GM19463 (cell line): Measurements from ENCODE around the gene TEDC1.

Source experiments
- ATAC-seq: cut with Tn5 transposase; IDR thresholded peaks from one replicate; pipeline ENCODE4 v1.9.1; 2021; ENCODE audit warnings: mild to moderate bottlenecking, moderate library complexity; ENCODE audit not compliant: unreplicated experiment

Gene TEDC1

GRCh38 chr14:105490572-105491365 is at the start of gene TEDC1:
Gene TEDC1 (plus strand): TSS chr14:105491246. CDS start chr14:105491376, 130 bp downstream.
- ATAC-seq = peak; percentile 64

DNA sequence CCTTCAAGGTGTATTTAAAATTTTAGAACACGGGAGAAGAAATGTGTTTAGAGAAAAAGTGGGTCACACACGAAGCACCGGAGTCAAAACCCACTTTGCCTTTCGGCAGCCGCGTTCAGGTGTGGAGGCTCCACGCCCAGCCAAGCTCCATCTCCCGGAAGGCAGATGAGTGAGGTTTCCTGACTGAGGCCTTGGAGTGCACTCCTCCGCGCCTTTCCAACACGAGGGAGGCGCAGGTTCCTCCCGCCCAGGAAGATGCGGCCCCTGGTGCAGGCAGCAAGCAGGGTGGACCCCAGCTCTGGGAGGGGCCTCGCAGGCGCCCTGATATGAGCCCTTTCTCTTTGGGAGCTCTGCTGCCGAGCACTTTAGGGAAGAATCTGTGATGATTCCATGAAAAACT is 48.9 kb upstream of the TEDC1 start:
- ATAC-seq = no peak

- no peak for ATAC-seq
Measured at GRCh38 chr14:105442834-105443233, 48.2 kb upstream of the TEDC1 start.

- ATAC-seq = no peak
Measured at GRCh38 chr14:105444859-105445258, 46.2 kb upstream of the TEDC1 start.

DNA sequence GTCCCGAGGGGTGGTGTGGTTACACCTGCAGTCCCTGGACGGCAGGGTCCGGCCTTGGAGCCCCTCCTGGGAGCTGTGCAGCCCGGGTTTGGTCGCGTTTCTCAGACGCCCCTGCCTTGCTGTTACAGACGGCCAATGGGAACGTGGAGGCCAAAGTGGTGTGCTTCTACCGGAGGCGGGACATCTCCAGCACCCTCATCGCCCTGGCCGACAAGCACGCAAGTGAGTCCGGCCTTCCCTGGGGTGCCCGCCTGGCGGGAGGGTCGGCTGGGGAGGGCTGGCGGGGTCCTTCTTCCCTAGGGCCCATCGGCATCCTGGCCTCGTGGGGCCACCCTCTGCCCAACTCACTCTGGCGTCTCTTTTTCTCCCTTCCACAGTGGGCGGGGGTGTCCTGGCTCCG is 45.8 kb upstream of the TEDC1 start:
- ATAC-seq = no peak

DNA sequence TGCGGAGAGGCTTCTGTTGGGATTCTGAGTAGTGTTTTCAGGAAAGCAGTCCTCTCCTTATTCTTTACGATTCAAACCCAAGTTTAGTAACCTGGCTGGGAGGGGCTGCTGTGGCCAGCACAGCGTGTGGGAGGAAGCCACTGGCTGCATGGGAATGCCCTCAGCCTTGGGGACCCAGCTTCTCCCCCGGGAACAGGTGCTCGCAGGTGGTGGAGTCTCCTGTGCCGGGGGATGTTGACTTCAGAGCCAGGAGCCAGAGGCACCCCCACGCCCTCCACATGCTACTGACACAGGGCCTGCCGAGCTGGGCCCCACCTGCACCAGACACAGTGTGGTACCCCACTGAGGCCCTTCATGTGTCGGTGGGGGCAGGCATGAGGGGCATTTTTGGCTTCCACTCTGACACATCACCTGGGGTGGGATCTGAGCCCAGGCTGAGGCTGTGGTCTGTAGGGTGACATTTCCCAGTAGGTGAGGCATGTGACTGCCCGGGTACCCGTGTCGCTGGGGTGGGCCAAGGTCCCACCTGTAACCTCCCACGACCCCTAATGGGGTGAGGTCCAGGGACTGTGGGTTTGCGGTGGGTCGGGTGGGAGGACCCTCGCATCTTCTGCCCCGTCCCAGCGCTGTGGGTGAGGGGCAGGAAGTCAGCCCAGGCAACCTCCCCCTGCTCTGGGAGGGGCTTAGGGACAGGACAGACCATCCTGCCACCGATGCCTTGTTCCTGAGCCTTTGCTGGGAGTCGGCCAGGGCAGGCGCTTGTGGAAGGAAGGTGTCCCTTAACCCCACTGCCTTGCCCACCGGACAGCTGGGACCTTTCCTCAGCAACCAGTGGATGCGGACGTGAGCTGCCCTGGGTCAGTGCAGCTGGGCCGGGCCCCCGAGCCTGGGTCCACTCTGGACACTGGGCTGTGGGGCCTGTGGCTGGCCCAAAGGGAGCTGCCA is 44.9 kb upstream of the TEDC1 start:
- no peak for ATAC-seq

GRCh38 chr14:105446971-105447370 is 44.1 kb upstream of the TEDC1 start:
- no peak for ATAC-seq

GRCh38 chr14:105447651-105448640 is 43.1 kb upstream of the TEDC1 start:
- ATAC-seq = no peak

GRCh38 chr14:105448706-105449111 is 42.3 kb upstream of the TEDC1 start:
- peak; percentile 58 for ATAC-seq

- ATAC-seq = no peak
Measured at GRCh38 chr14:105449276-105450122, 41.5 kb upstream of the TEDC1 start.

DNA sequence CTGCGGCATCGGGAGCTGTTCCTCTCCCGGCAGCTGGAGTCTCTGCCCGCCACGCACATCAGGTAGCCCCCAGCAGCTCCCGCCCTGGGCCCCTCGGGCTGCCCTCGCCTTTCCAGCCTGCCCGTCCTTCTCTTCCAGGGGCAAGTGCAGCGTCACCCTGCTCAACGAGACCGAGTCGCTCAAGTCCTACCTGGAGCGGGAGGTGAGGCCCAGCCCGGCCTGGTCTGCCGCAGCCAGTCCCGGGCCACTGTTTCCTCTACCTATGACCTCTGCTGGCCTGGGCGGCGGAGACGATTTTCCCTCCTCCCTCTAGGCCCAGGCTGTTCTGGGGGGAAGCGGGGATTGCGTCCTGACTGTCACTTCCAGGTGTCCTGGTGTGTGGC is 40.9 kb upstream of the TEDC1 start:
- ATAC-seq = no peak

DNA sequence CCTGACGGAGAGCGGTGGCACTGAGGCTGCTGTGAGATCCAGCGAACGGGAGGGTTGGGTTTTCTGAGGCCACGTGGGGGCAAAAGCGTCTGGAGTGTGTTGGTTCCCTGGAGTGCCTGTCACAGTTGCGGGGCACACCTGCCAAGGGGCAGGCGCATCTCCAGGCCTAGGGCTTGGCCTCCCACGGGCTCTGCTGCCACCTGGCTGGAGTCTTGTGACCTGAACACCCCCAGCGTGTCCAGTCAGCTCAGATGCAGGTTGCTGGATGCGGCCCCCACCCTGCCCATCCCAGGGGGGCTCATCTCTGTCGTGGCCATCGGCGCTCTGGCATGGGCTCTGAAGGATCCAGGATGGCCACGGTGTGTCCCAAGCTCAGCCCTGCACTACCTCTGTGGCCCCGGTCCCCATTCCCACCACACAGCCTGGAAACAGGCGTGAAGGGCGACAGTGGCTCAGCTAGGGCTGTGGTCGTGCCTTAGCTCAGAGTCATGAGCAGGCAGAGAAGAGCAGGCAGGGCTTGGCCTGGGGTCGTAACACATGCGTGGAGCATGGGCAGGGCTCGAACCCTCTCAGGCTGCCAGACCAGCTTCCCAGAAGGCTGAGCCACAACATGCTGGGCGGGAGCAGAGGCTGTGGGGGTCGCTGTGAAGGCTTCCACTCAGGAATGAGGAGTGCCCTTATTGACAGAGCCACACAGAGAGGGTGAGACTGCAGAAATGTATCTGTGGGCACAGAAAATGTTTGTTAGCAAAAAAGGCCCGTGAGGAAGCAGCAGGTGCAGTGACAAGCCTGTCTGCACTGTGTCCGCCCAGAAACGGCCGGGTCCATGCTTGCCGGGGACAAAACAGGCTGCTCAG is 40.0 kb upstream of the TEDC1 start:
- no peak for ATAC-seq

- ATAC-seq = no peak
Measured at GRCh38 chr14:105452963-105453362, 38.1 kb upstream of the TEDC1 start.

- no peak for ATAC-seq
Measured at GRCh38 chr14:105453847-105454246, 37.2 kb upstream of the TEDC1 start.

DNA sequence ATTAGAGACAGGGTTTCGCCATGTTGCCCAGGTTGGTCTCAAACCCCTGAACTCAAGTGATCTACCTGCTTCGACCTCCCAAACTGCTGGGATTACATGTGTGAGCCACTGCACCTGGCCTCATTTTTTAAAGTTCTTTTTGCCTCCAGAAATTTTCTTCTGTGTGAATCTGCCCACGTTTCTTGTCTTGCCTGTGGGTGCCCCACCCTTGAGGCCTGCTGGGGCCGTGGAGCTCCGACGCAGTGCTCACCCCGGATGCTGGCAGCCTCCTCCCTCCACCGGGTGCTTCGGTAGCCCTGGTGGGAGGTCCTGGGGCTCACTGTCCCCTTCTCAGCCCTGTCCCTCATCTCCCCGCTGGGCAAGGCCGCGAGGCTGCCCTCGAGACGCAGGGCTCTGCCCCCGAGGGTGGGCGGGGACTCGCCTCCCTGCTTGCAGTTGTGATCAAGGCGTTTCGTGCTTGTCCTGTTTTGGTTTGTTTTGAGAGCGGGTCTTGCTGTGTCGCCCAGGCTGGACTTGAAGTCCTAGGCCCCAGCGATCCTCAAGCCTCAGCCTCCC is 35.9 kb upstream of the TEDC1 start:
- ATAC-seq = no peak

GRCh38 chr14:105455766-105456660 is 35.0 kb upstream of the TEDC1 start:
- ATAC-seq = no peak
